Adrenal gland (tissue), 5 donors: ENCODE results near the gene SPINK5.
"Not testable (repeated sequence)": the region's sequence is repeated elsewhere in the genome, so short reads cannot be mapped to it uniquely, and the experiment has no call there.

Experiments
- POLR2A ChIP-seq, 2 donors: fragments of 450-650 bp; IDR thresholded peaks; one replicate each; pipeline ENCODE4 v1.6.1; 2017; ENCODE audit warnings: antibody characterized with exemption in 2 of 2, mild to moderate bottlenecking in 2 of 2, moderate library complexity in 1 of 2
- TF ChIP-seq, protein P1 (sequence below), 6 experiments: fragments of 450-650 bp in 4 of 6; fragments of 200-600 bp in 2 of 6; sonication (generic) in 1 of 6; IDR thresholded peaks; 1 replicate in 5 of 6; 2 replicates in 1 of 6; pipeline versions ENCODE4 v1.5.1 to v1.8.0; 2016 to 2021; ENCODE audit warnings: antibody characterized with exemption in 6 of 6, mild to moderate bottlenecking in 2 of 6, moderate library complexity in 1 of 6
- donor health status: DM: no; HTN: no; CAD: no.

GRCh38 chr5:148055160-148055559 lies 8.6 kb upstream of the SPINK5 start:
- TF ChIP-seq, protein P1, sequence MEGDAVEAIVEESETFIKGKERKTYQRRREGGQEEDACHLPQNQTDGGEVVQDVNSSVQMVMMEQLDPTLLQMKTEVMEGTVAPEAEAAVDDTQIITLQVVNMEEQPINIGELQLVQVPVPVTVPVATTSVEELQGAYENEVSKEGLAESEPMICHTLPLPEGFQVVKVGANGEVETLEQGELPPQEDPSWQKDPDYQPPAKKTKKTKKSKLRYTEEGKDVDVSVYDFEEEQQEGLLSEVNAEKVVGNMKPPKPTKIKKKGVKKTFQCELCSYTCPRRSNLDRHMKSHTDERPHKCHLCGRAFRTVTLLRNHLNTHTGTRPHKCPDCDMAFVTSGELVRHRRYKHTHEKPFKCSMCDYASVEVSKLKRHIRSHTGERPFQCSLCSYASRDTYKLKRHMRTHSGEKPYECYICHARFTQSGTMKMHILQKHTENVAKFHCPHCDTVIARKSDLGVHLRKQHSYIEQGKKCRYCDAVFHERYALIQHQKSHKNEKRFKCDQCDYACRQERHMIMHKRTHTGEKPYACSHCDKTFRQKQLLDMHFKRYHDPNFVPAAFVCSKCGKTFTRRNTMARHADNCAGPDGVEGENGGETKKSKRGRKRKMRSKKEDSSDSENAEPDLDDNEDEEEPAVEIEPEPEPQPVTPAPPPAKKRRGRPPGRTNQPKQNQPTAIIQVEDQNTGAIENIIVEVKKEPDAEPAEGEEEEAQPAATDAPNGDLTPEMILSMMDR (IDR thresholded peaks at IDR 0.05) = not testable (repeated sequence)
- TF ChIP-seq POLR2A (IDR thresholded peaks at IDR 0.05) = not testable (repeated sequence)
